ENCODE measurements around the gene TCP11L2. TPM values are rescaled to one million over a fixed set of nuclear protein-coding genes. Genes with fewer than 3 reads are reported as not detected.

Gene TCP11L2
- total and polyA plus RNA-seq, 2 of the 13 experiments (the other 11 are each of a cell fraction or from before 2014, with no cell fraction given) = 4.6 to 24.1 TPM

DNA sequence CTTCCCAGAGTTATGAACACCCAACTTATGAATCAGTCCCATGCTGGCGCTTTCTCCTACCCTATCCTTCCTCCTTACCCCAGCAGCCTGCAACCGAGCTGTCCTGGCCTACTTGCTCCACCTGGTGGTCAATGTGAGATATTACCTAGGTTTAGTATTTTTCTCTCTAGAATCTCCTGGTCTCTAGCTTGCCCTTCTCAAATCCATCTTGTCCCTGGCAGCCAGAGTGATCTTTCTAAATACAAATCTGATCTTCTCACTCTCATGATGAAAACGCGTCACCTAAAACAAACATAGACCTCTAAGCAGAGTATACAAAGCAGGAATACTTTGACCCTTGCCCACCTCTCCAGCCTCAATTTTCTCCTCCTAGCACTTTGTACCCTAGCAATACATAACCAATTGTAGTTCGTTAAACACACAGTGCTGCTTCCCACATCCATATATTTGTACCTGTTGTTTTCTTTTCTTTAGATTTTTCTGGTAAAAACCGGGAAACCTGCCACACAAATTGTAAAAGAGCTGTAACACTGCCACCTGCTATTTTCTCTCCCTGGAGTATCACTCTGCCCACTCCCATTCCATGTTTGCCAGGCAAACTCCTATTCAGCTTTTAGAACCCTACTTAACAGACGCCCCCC, 20.0 kb upstream of the TCP11L2 start (continued):
- TF ChIP-seq, protein P1, sequence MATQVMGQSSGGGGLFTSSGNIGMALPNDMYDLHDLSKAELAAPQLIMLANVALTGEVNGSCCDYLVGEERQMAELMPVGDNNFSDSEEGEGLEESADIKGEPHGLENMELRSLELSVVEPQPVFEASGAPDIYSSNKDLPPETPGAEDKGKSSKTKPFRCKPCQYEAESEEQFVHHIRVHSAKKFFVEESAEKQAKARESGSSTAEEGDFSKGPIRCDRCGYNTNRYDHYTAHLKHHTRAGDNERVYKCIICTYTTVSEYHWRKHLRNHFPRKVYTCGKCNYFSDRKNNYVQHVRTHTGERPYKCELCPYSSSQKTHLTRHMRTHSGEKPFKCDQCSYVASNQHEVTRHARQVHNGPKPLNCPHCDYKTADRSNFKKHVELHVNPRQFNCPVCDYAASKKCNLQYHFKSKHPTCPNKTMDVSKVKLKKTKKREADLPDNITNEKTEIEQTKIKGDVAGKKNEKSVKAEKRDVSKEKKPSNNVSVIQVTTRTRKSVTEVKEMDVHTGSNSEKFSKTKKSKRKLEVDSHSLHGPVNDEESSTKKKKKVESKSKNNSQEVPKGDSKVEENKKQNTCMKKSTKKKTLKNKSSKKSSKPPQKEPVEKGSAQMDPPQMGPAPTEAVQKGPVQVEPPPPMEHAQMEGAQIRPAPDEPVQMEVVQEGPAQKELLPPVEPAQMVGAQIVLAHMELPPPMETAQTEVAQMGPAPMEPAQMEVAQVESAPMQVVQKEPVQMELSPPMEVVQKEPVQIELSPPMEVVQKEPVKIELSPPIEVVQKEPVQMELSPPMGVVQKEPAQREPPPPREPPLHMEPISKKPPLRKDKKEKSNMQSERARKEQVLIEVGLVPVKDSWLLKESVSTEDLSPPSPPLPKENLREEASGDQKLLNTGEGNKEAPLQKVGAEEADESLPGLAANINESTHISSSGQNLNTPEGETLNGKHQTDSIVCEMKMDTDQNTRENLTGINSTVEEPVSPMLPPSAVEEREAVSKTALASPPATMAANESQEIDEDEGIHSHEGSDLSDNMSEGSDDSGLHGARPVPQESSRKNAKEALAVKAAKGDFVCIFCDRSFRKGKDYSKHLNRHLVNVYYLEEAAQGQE (IDR thresholded peaks at IDR 0.05; ENCODE audit: borderline replicate concordance in 1 of 2, low read depth in 1 of 2, low read length in 2 of 2) = peak in 1 of 2 experiments; percentile 65; a peak in 1 of 4 replicates
- TF ChIP-seq NR2F1 (CRISPR knock-in tag; IDR thresholded peaks at IDR 0.05) (peak; percentile 79 to 95; a peak in 3 of 4 replicates), RCOR2 (CRISPR knock-in tag; IDR thresholded peaks at IDR 0.05) (peak; percentile 100)
- TF ChIP-seq, protein P2, sequence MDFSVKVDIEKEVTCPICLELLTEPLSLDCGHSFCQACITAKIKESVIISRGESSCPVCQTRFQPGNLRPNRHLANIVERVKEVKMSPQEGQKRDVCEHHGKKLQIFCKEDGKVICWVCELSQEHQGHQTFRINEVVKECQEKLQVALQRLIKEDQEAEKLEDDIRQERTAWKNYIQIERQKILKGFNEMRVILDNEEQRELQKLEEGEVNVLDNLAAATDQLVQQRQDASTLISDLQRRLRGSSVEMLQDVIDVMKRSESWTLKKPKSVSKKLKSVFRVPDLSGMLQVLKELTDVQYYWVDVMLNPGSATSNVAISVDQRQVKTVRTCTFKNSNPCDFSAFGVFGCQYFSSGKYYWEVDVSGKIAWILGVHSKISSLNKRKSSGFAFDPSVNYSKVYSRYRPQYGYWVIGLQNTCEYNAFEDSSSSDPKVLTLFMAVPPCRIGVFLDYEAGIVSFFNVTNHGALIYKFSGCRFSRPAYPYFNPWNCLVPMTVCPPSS (IDR thresholded peaks at IDR 0.05) = no peak
